Measurements from ENCODE around the gene OR1N2.

DNA sequence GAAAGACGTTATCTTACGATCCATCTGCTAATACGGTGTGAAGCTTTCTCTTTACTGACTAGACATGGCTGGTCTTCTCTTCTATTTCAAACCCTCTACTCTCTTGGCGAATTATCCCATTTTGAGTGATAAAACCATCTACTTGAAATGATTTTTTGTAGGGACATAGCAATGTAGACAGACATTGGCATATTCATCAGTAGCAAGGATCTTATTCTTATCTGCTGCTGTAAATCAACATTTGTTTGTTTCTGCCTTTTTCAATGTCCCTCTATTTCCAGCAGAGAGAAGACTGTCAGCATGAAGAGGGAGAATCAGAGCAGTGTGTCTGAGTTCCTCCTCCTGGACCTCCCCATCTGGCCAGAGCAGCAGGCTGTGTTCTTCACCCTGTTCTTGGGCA is 34.1 kb upstream of the OR1N2 start, which contains the start of gene OR1J4:
- no peak for TF ChIP-seq POLR2A (IDR thresholded peaks at IDR 0.05)
- TF ChIP-seq, protein P1, sequence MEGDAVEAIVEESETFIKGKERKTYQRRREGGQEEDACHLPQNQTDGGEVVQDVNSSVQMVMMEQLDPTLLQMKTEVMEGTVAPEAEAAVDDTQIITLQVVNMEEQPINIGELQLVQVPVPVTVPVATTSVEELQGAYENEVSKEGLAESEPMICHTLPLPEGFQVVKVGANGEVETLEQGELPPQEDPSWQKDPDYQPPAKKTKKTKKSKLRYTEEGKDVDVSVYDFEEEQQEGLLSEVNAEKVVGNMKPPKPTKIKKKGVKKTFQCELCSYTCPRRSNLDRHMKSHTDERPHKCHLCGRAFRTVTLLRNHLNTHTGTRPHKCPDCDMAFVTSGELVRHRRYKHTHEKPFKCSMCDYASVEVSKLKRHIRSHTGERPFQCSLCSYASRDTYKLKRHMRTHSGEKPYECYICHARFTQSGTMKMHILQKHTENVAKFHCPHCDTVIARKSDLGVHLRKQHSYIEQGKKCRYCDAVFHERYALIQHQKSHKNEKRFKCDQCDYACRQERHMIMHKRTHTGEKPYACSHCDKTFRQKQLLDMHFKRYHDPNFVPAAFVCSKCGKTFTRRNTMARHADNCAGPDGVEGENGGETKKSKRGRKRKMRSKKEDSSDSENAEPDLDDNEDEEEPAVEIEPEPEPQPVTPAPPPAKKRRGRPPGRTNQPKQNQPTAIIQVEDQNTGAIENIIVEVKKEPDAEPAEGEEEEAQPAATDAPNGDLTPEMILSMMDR (IDR thresholded peaks at IDR 0.05): no peak
